GM12891 (cell line): ENCODE measurements around the gene PCAT7.
"Not testable (repeated sequence)": the region's sequence is repeated elsewhere in the genome, so short reads cannot be mapped to it uniquely, and the experiment has no call there.

Experiments
- DNase-seq: peaks from one replicate; pipeline ENCODE4 v3.0.0; 2011; ENCODE audit warnings: low spot score; ENCODE audit not compliant: insufficient read length
- FAIRE-seq: peaks from 2 replicates; lab custom pipeline; 2011; peaks lifted over from hg19 to GRCh38; lab: Jason Lieb, UNC
- PAX5 ChIP-seq: IDR thresholded peaks from 2 replicates; pipeline ENCODE4 v1.6.1; 2011; ENCODE audit warnings: low read length, moderate library complexity, mild to moderate bottlenecking; ENCODE audit not compliant: insufficient read depth, severe bottlenecking
- POLR2A ChIP-seq: IDR thresholded peaks from 2 replicates; pipeline ENCODE4 v1.6.1; 2011; ENCODE audit warnings: low read depth, low read length, control low read depth
- POLR2AphosphoS5 ChIP-seq: IDR thresholded peaks from 2 replicates; pipeline ENCODE4 v1.6.1; 2011; ENCODE audit warnings: low read depth, low read length, control low read depth
- POU2F2 ChIP-seq: IDR thresholded peaks from 2 replicates; pipeline ENCODE4 v1.6.1; 2011; ENCODE audit warnings: low read depth, mild to moderate bottlenecking, control low read depth, low read length, moderate library complexity
- SPI1 ChIP-seq: IDR thresholded peaks from 2 replicates; pipeline ENCODE4 v1.6.1; 2011; ENCODE audit warnings: low read depth, low read length, control low read depth
- TAF1 ChIP-seq: IDR thresholded peaks from 2 replicates; pipeline ENCODE4 v1.6.1; 2011; ENCODE audit warnings: low read depth, low read length, control low read depth

PCAT7 gene

GRCh38 chr9:94526951-94527350, 27.9 kb upstream of the PCAT7 start:
- DNase-seq (no peak), FAIRE-seq (no peak)

GRCh38 chr9:94528886-94529285, 26.0 kb upstream of the PCAT7 start:
- DNase-seq, result no peak
- FAIRE-seq, result no peak
- TF ChIP-seq POLR2A (no peak), POU2F2 (no peak), SPI1 (peak; percentile 49; the same call in 1 of the 2 replicates), POLR2AphosphoS5 (no peak), PAX5 (no peak)

More at GRCh38 chr9:94526951-94527350, 27.9 kb upstream of the PCAT7 start:
- TF ChIP-seq TAF1 (no peak), POU2F2 (no peak), PAX5 (no peak), POLR2AphosphoS5 (no peak), SPI1 (no peak), POLR2A (no peak)

- TF ChIP-seq PAX5 (no peak), POLR2A (no peak)
- FAIRE-seq (no peak), DNase-seq (no peak)
Observed at GRCh38 chr9:94533155-94533554, 21.7 kb upstream of the PCAT7 start.

- no peak for TF ChIP-seq SPI1
- no peak for TF ChIP-seq POLR2AphosphoS5
- no peak for TF ChIP-seq POLR2A
- TF ChIP-seq POU2F2, result no peak
- TF ChIP-seq PAX5, result no peak
- TF ChIP-seq TAF1, result no peak
- no peak for FAIRE-seq
- no peak for DNase-seq
Observed at GRCh38 chr9:94533601-94534000, 21.3 kb upstream of the PCAT7 start.

- TF ChIP-seq POU2F2 (no peak), TAF1 (no peak), POLR2AphosphoS5 (no peak), POLR2A (no peak), PAX5 (no peak), SPI1 (no peak)
- FAIRE-seq, result peak; percentile 33
- DNase-seq, result no peak
Observed at GRCh38 chr9:94534901-94535300, 20.0 kb upstream of the PCAT7 start.

- no peak for TF ChIP-seq POU2F2
- no peak for TF ChIP-seq POLR2A
- no peak for TF ChIP-seq PAX5
- no peak for TF ChIP-seq SPI1
- TF ChIP-seq TAF1, result no peak
- TF ChIP-seq POLR2AphosphoS5, result no peak
- no peak for FAIRE-seq
- DNase-seq, result no peak
Observed at GRCh38 chr9:94538908-94539307, 16.0 kb upstream of the PCAT7 start.

- not testable (repeated sequence) for DNase-seq, FAIRE-seq
Observed at GRCh38 chr9:94544335-94544734, 10.5 kb upstream of the PCAT7 start.

GRCh38 chr9:94545940-94546339, 8.9 kb upstream of the PCAT7 start:
- TF ChIP-seq POU2F2, result no peak
- TF ChIP-seq SPI1, result no peak
- TF ChIP-seq POLR2AphosphoS5, result no peak
- FAIRE-seq, result no peak
- no peak for DNase-seq

- DNase-seq (no peak), FAIRE-seq (no peak)
- TF ChIP-seq PAX5, result no peak
- no peak for TF ChIP-seq SPI1
- TF ChIP-seq TAF1, result no peak
Observed at GRCh38 chr9:94553029-94553938, 1.6 kb upstream of the PCAT7 start.

- FAIRE-seq, result no peak
- DNase-seq, result no peak
- TF ChIP-seq PAX5, result no peak
- TF ChIP-seq POU2F2, result no peak
- TF ChIP-seq SPI1, result no peak
Observed at GRCh38 chr9:94554078-94554438, 825 bp upstream of the PCAT7 start.

- TF ChIP-seq POLR2A (no peak), SPI1 (no peak), TAF1 (no peak), POU2F2 (no peak), PAX5 (no peak), POLR2AphosphoS5 (no peak)
- FAIRE-seq, result no peak
- DNase-seq, result no peak
Observed at GRCh38 chr9:94557376-94557775, 2.5 kb downstream of the PCAT7 start.

GRCh38 chr9:94560237-94560636, 5.4 kb downstream of the PCAT7 start:
- DNase-seq (no peak), FAIRE-seq (no peak)
- TF ChIP-seq POU2F2 (no peak), PAX5 (no peak), TAF1 (no peak), POLR2A (no peak), SPI1 (no peak), POLR2AphosphoS5 (no peak)
